ENCODE results near the gene COL4A6. TPM values are rescaled to one million over a fixed set of nuclear protein-coding genes. Genes with fewer than 3 reads are reported as not detected.

The COL4A6 gene
- total and polyA plus RNA-seq, 2 of the 8 experiments (the other 6 are each of a cell fraction or from before 2014, with no cell fraction given): 5.9 to 11.8 TPM

GRCh38 chrX:108399418-108400165 lies 38.6 kb downstream of the COL4A6 start:
- Histone ChIP-seq H3K79me2 (ENCODE audit: control insufficient read depth in 1 of 2, insufficient read depth in 2 of 2, low read length in 2 of 2) (no peaks in the 10 kb centered on the region), H3K79me1 (ENCODE audit: low read depth, low read length) (no peaks in the 10 kb centered on the region), H2AFZ (ENCODE audit: low read length) (no peak overlapping the region), H3K27me3 (replicated peaks in 1 of 4; ENCODE audit: control insufficient read depth in 3 of 4, extremely low read depth in 1 of 4, insufficient read depth in 3 of 4, low read length in 3 of 4) (no peaks in the 10 kb centered on the region), H3K9ac (replicated peaks in 1 of 4; ENCODE audit: extremely low read depth in 1 of 4, low read depth in 3 of 4, low read length in 3 of 4) (no peak overlapping the region), H3K23me2 (ENCODE audit: low read depth, low read length) (no peaks in the 10 kb centered on the region), H3K27ac (ENCODE audit: low read depth, low read length) (no peak overlapping the region), H3K9me3 (ENCODE audit: insufficient read depth in 2 of 2, low read depth in 1 of 2, low read length in 1 of 2) (no peaks in the 10 kb centered on the region), H3K4me2 (ENCODE audit: insufficient read depth in 1 of 2, low read depth in 2 of 2, low read length in 2 of 2) (no peak overlapping the region), H2AK5ac (ENCODE audit: low read depth, low read length) (no peak overlapping the region), H3K4me3 (ENCODE audit: extremely low read depth in 1 of 4, insufficient read depth in 2 of 4, low read depth in 3 of 4, low read length in 4 of 4) (no peak overlapping the region), H2BK5ac (ENCODE audit: low read depth, low read length) (no peak overlapping the region), H2BK120ac (replicated peaks; ENCODE audit: low read depth, low read length) (no peak overlapping the region), H4K20me1 (replicated peaks in 1 of 2; ENCODE audit: control insufficient read depth in 1 of 2, insufficient read depth in 2 of 2, low read length in 2 of 2) (peaks cover 0 to 1% of the 10 kb centered on the region in 2 experiments), H2BK12ac (ENCODE audit: low read depth, low read length) (no peak overlapping the region), H4K91ac (replicated peaks; ENCODE audit: insufficient read length, low read length) (no peak overlapping the region), H4K5ac (ENCODE audit: insufficient read length, low read depth, low read length) (no peak overlapping the region), H3K4me1 (replicated peaks in 1 of 4; ENCODE audit: control insufficient read depth in 3 of 4, insufficient read depth in 4 of 4, low read length in 3 of 4) (peaks cover 1 to 7% (median 4%) of the 10 kb centered on the region in 4 experiments; a peak in 4 of 7 replicates), H3K14ac (ENCODE audit: insufficient read length) (no peak overlapping the region), H3K56ac (replicated peaks; ENCODE audit: insufficient read length, low read depth, low read length) (no peak overlapping the region), H2BK20ac (ENCODE audit: low read length) (no peak overlapping the region), H2BK15ac (ENCODE audit: low read length) (no peak overlapping the region), H3K4ac (replicated peaks; ENCODE audit: insufficient read length, low read depth, low read length) (no peak overlapping the region), H4K8ac (ENCODE audit: extremely low read depth, insufficient read depth, low read length) (no peak overlapping the region), H3K18ac (ENCODE audit: extremely low read depth, low read length) (no peak overlapping the region), H3K36me3 (ENCODE audit: control insufficient read depth in 2 of 4, insufficient read depth in 4 of 4, low read length in 3 of 4) (no peaks in the 10 kb centered on the region), H3K23ac (ENCODE audit: insufficient read length) (no peak overlapping the region)
- 83% methylated on average over 1 of the region's 1 CpG; no CpG with 5 or more reads in 1 of the 2 experiments for WGBS, 2 experiments (ENCODE audit: extremely low coverage in 1 of 2, insufficient coverage in 1 of 2, insufficient read length in 1 of 2, insufficient replicate concordance in 2 of 2, low coverage in 1 of 2, low lambda C conversion rate in 2 of 2, missing lambda C conversion rate in 1 of 2)
- DNase-seq (ENCODE audit: low read depth in 1 of 2, low spot score in 2 of 2) (no peak), FAIRE-seq (no peak)
- CTCF ChIA-PET (ENCODE audit: partially characterized antibody): interaction anchor here (0.9 kb wide), 1 partner anchor 35 kb away, joined by 3 read pairs; no protein-coding TSS in a partner anchor
- POLR2A ChIA-PET (ENCODE audit: partially characterized antibody): no interaction called here
- TF ChIP-seq ZNF274 (IDR thresholded peaks at IDR 0.05; ENCODE audit: borderline replicate concordance, extremely low read depth, low read length): no peak
- no peak for TF ChIP-seq ATF3 (IDR thresholded peaks at IDR 0.05; ENCODE audit: insufficient read depth, low read depth, low read length)
- TF ChIP-seq CTBP2 (IDR thresholded peaks at IDR 0.05; ENCODE audit: borderline replicate concordance, insufficient read depth, insufficient read length, low read length): no peak
- TF ChIP-seq CHD1 (IDR thresholded peaks at IDR 0.05; ENCODE audit: low read depth, low read length): no peak
- no peak for TF ChIP-seq TBP (IDR thresholded peaks at IDR 0.05; ENCODE audit: low read depth, low read length)
- no peak for TF ChIP-seq POLR2AphosphoS5 (IDR thresholded peaks at IDR 0.05; ENCODE audit: low read depth, low read length)
- TF ChIP-seq USF2 (IDR thresholded peaks at IDR 0.05; ENCODE audit: low read length): no peak
- TF ChIP-seq SP2 (IDR thresholded peaks at IDR 0.05; ENCODE audit: low read length): no peak
- TF ChIP-seq MAFK (IDR thresholded peaks at IDR 0.05; ENCODE audit: low read depth, low read length): no peak
- no peak for TF ChIP-seq TAF1 (IDR thresholded peaks at IDR 0.05; ENCODE audit: low read depth, low read length)
- TF ChIP-seq BRCA1 (IDR thresholded peaks at IDR 0.05; ENCODE audit: low read depth, low read length): no peak
- TF ChIP-seq PHF8 (conservative IDR thresholded peaks at IDR 0.05; ENCODE audit: low read depth, low read length): no peak

Measured in H1 (cell line).